Tibial nerve (tissue), 4 donors: Measurements from ENCODE around the gene THSD7B.

Experiments used
- EP300 ChIP-seq, 2 donors: sonication (generic); formaldehyde crosslinking; IDR thresholded peaks; one replicate each; pipeline ENCODE4 v1.6.1; 2017; ENCODE audit warnings: antibody characterized with exemption in 2 of 2, mild to moderate bottlenecking in 1 of 2
- POLR2A ChIP-seq, 2 donors: fragments of 450-650 bp; IDR thresholded peaks; one replicate each; pipeline ENCODE4 v1.6.1; 2017; ENCODE audit warnings: antibody characterized with exemption in 2 of 2, mild to moderate bottlenecking in 2 of 2, moderate library complexity in 2 of 2
- TF ChIP-seq, protein P1 (sequence below), 5 experiments: fragments of 200-600 bp in 3 of 5; fragments of 450-650 bp in 2 of 5; sonication (generic) in 3 of 5; IDR thresholded peaks; one replicate each; pipeline ENCODE4 v1.5.1; 2016 to 2019; ENCODE audit warnings: antibody characterized with exemption in 5 of 5, mild to moderate bottlenecking in 3 of 5, moderate library complexity in 2 of 5

DNA sequence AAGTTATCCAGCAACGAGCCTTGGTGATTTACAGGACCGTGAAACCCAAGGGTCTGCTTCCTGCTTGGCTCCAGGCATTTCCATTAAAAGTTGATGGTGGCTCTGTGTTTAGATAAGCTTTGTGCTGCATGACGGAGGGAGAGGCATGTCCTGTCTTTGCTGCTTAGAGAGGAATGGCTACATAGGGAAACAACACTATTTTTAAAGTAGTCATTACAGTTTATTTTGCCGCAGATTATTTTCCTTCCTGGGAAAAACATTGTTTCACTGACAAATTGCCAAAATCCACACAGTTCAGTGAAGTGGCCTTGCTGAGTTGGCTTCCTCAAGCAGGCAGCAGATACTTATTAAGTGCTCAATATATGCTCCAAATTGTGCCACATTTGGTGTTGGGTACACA lies 98.5 kb downstream of the THSD7B start:
- TF ChIP-seq, protein P1, sequence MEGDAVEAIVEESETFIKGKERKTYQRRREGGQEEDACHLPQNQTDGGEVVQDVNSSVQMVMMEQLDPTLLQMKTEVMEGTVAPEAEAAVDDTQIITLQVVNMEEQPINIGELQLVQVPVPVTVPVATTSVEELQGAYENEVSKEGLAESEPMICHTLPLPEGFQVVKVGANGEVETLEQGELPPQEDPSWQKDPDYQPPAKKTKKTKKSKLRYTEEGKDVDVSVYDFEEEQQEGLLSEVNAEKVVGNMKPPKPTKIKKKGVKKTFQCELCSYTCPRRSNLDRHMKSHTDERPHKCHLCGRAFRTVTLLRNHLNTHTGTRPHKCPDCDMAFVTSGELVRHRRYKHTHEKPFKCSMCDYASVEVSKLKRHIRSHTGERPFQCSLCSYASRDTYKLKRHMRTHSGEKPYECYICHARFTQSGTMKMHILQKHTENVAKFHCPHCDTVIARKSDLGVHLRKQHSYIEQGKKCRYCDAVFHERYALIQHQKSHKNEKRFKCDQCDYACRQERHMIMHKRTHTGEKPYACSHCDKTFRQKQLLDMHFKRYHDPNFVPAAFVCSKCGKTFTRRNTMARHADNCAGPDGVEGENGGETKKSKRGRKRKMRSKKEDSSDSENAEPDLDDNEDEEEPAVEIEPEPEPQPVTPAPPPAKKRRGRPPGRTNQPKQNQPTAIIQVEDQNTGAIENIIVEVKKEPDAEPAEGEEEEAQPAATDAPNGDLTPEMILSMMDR (IDR thresholded peaks at IDR 0.05): no peak
- no peak for TF ChIP-seq POLR2A (IDR thresholded peaks at IDR 0.05)
- no peak for TF ChIP-seq EP300 (IDR thresholded peaks at IDR 0.05)
